Calu3 (cell line): ENCODE data around the gene DNAJA4. TPM values are rescaled to one million over a fixed set of nuclear protein-coding genes. Genes with fewer than 3 reads are reported as not detected.

Experiments used
- BruUV-seq: library from RNA; stranded (reverse); fragments of 400-500 nt; replicated peaks from 2 replicates; lab custom pipeline; 2021; lab: Mats Ljungman, UMichigan
- CTCF ChIA-PET: fragments of 300-600 bp; sonication (Branson Sonifier 250); formaldehyde crosslinking; loops from one replicate; lab custom pipeline; 2022; ENCODE audit warnings: antibody characterized with exemption; lab: Charles Lee
- DNase-seq: peaks from one replicate; pipeline ENCODE4 v3.0.0; 2022
- H3K27ac Mint-ChIP-seq: one replicate; pipeline ENCODE4 v1.8.0; 2022; ENCODE audit warnings: mixed read lengths; ENCODE audit not compliant: unreplicated experiment
- H3K27me3 Mint-ChIP-seq: one replicate; pipeline ENCODE4 v1.8.0; 2022; ENCODE audit warnings: mixed read lengths; ENCODE audit not compliant: unreplicated experiment
- H3K36me3 Mint-ChIP-seq: one replicate; pipeline ENCODE4 v1.8.0; 2022; ENCODE audit warnings: mild to moderate bottlenecking, moderate library complexity, mixed read lengths; ENCODE audit not compliant: insufficient read depth, unreplicated experiment
- H3K4me1 Mint-ChIP-seq: one replicate; pipeline ENCODE4 v1.8.0; 2022; ENCODE audit warnings: mild to moderate bottlenecking, low read depth, mixed read lengths; ENCODE audit not compliant: unreplicated experiment
- H3K4me3 Mint-ChIP-seq: one replicate; pipeline ENCODE4 v1.8.0; 2022; ENCODE audit warnings: mild to moderate bottlenecking, low read depth, moderate library complexity, mixed read lengths; ENCODE audit not compliant: unreplicated experiment
- H3K9me3 Mint-ChIP-seq: one replicate; pipeline ENCODE4 v1.8.0; 2022; ENCODE audit warnings: low read depth, mixed read lengths; ENCODE audit not compliant: unreplicated experiment
- CTCF ChIP-seq: fragments of 200-600 bp; IDR thresholded peaks from one replicate; pipeline ENCODE4 v1.8.0; 2022; ENCODE audit warnings: antibody characterized with exemption; ENCODE audit not compliant: unreplicated experiment
- intact Hi-C: fragments of 100-400 bp; cut with micrococcal nuclease; formaldehyde crosslinking; loops from one replicate; pipeline ENCODE4 v1.10.0; 2022; ENCODE audit not compliant: unreplicated experiment
- total RNA-seq: library from RNA; stranded (reverse); gene quantifications from 2 replicates; pipeline ENCODE4 v1.2.3, GENCODE V29; 2022

DNAJA4 gene
- total RNA-seq, 1 experiment from 2014 or later, result 53.6 TPM

GRCh38 chr15:78325092-78325843 lies 60.9 kb downstream of the DNAJA4 start:
- no peaks in the 10 kb centered on the region for H3K36me3 Mint-ChIP-seq
- no peak for DNase-seq
- BruUV-seq, result no TSS peak
- H3K4me1 Mint-ChIP-seq, result no peaks in the 10 kb centered on the region
- intact Hi-C loops, result no loop called here
- H3K9me3 Mint-ChIP-seq, result no peaks in the 10 kb centered on the region
- no peak overlapping the region for H3K27ac Mint-ChIP-seq
- CTCF ChIA-PET, result interaction anchor here (0.6 kb wide), 1 partner anchor 99 kb away, joined by 3 read pairs; no protein-coding TSS in a partner anchor
- no peak overlapping the region for H3K4me3 Mint-ChIP-seq
- no peak for TF ChIP-seq CTCF
- H3K27me3 Mint-ChIP-seq, result peaks cover 19% of the 10 kb centered on the region

- no peak for TF ChIP-seq CTCF
- Mint-ChIP-seq H3K4me1 (no peaks in the 10 kb centered on the region), H3K27me3 (peaks cover 19% of the 10 kb centered on the region), H3K9me3 (no peaks in the 10 kb centered on the region), H3K36me3 (no peaks in the 10 kb centered on the region), H3K27ac (no peak overlapping the region), H3K4me3 (no peak overlapping the region)
- intact Hi-C loops, result no loop called here
- BruUV-seq, result no TSS peak
- CTCF ChIA-PET, result interaction anchor here (0.7 kb wide), 3 partner anchors 10 to 170 kb away, joined by 3 to 4 read pairs (median 3); no protein-coding TSS in a partner anchor
- DNase-seq, result no peak
Measured at GRCh38 chr15:78327466-78327865, 63.1 kb downstream of the DNAJA4 start.

GRCh38 chr15:78329625-78330024 lies 65.3 kb downstream of the DNAJA4 start:
- peaks cover 6% of the 10 kb centered on the region for H3K27me3 Mint-ChIP-seq
- CTCF ChIA-PET, result no interaction called here
- no peaks in the 10 kb centered on the region for H3K4me1 Mint-ChIP-seq
- H3K9me3 Mint-ChIP-seq, result no peaks in the 10 kb centered on the region
- TF ChIP-seq CTCF, result no peak
- intact Hi-C loops, result no loop called here
- H3K36me3 Mint-ChIP-seq, result no peaks in the 10 kb centered on the region
- no peak for DNase-seq
- no TSS peak for BruUV-seq
- H3K4me3 Mint-ChIP-seq, result no peak overlapping the region
- H3K27ac Mint-ChIP-seq, result no peak overlapping the region

Other genes with a start within 250 kb of the DNAJA4 start
- 50.0 and 52.8 TPM in 2 replicates for gene TBC1D2B, start 186.9 kb upstream of the DNAJA4 start, total RNA-seq
- not detected in 2 replicates for gene SH2D7, start 172.0 kb upstream of the DNAJA4 start, total RNA-seq
- gene CIB2, start 133.1 kb upstream of the DNAJA4 start, total RNA-seq, result 15.1 and 15.7 TPM in 2 replicates
- gene IDH3A, start 115.2 kb upstream of the DNAJA4 start, total RNA-seq, result 96.1 and 111 TPM in 2 replicates
- 0.45 and 0.49 TPM in 2 replicates for gene ACSBG1, start 30.0 kb upstream of the DNAJA4 start, total RNA-seq
- 67.8 and 72.8 TPM in 2 replicates for gene SKIC8, start 35.0 kb downstream of the DNAJA4 start, total RNA-seq
- gene CRABP1, start 75.8 kb downstream of the DNAJA4 start, total RNA-seq, result 0.51 TPM in 1 of 2 replicates, not detected in the other
- 83.2 and 84.5 TPM in 2 replicates for gene IREB2, start 173.7 kb downstream of the DNAJA4 start, total RNA-seq
- 11.6 and 15.7 TPM in 2 replicates for gene HYKK, start 243.0 kb downstream of the DNAJA4 start, total RNA-seq